ENCODE measurements around the gene ANKRD6. TPM values are rescaled to one million over a fixed set of nuclear protein-coding genes. Genes with fewer than 3 reads are reported as not detected.

ANKRD6 gene
- total RNA-seq, 1 donor from 2014 or later, result 2.2 TPM

- Mint-ChIP-seq H3K4me3 (ENCODE audit: low read depth) (no peak overlapping the region), H3K4me1 (ENCODE audit: low read depth) (no peaks in the 10 kb centered on the region), H3K27me3 (ENCODE audit: low read depth) (peaks cover 6% of the 10 kb centered on the region), H3K27ac (no peak overlapping the region), H3K9me3 (no peaks in the 10 kb centered on the region), H3K36me3 (ENCODE audit: low read depth) (no peaks in the 10 kb centered on the region)
- intact Hi-C loops (cut with micrococcal nuclease), result no loop called here
- DNase-seq (ENCODE audit: low spot score), result no peak
Measured at GRCh38 chr6:89459501-89459900, 26.5 kb downstream of the ANKRD6 start.

- no peak for DNase-seq (ENCODE audit: low spot score)
- H3K27ac Mint-ChIP-seq, result no peak overlapping the region
- no peak overlapping the region for H3K4me3 Mint-ChIP-seq (ENCODE audit: low read depth)
- intact Hi-C loops (cut with micrococcal nuclease), result no loop called here
- H3K9me3 Mint-ChIP-seq, result no peaks in the 10 kb centered on the region
- H3K36me3 Mint-ChIP-seq (ENCODE audit: low read depth), result no peaks in the 10 kb centered on the region
- H3K27me3 Mint-ChIP-seq (ENCODE audit: low read depth), result peaks cover 6% of the 10 kb centered on the region
- no peaks in the 10 kb centered on the region for H3K4me1 Mint-ChIP-seq (ENCODE audit: low read depth)
Measured at GRCh38 chr6:89460713-89461112, 27.8 kb downstream of the ANKRD6 start.

- H3K9me3 Mint-ChIP-seq, result no peaks in the 10 kb centered on the region
- no peaks in the 10 kb centered on the region for H3K36me3 Mint-ChIP-seq (ENCODE audit: low read depth)
- no peaks in the 10 kb centered on the region for H3K4me1 Mint-ChIP-seq (ENCODE audit: low read depth)
- no peak overlapping the region for H3K4me3 Mint-ChIP-seq (ENCODE audit: low read depth)
- no peak overlapping the region for H3K27ac Mint-ChIP-seq
- intact Hi-C loops (cut with micrococcal nuclease), result no loop called here
- no peak for DNase-seq (ENCODE audit: low spot score)
- peaks cover 9% of the 10 kb centered on the region for H3K27me3 Mint-ChIP-seq (ENCODE audit: low read depth)
Measured at GRCh38 chr6:89462503-89462902, 29.6 kb downstream of the ANKRD6 start.

- H3K9me3 Mint-ChIP-seq, result no peaks in the 10 kb centered on the region
- no peak overlapping the region for H3K27ac Mint-ChIP-seq
- intact Hi-C loops (cut with micrococcal nuclease), result no loop called here
- no peaks in the 10 kb centered on the region for H3K4me1 Mint-ChIP-seq (ENCODE audit: low read depth)
- no peak overlapping the region for H3K4me3 Mint-ChIP-seq (ENCODE audit: low read depth)
- DNase-seq (ENCODE audit: low spot score), result no peak
- H3K36me3 Mint-ChIP-seq (ENCODE audit: low read depth), result no peaks in the 10 kb centered on the region
- H3K27me3 Mint-ChIP-seq (ENCODE audit: low read depth), result peaks cover 8% of the 10 kb centered on the region
Measured at GRCh38 chr6:89464295-89464694, 31.3 kb downstream of the ANKRD6 start.

- intact Hi-C loops (cut with micrococcal nuclease), result no loop called here
- peaks cover 20% of the 10 kb centered on the region for H3K27me3 Mint-ChIP-seq (ENCODE audit: low read depth)
- no peaks in the 10 kb centered on the region for H3K9me3 Mint-ChIP-seq
- DNase-seq (ENCODE audit: low spot score), result no peak
- peaks cover 1% of the 10 kb centered on the region for H3K4me1 Mint-ChIP-seq (ENCODE audit: low read depth)
- H3K27ac Mint-ChIP-seq, result no peak overlapping the region
- H3K4me3 Mint-ChIP-seq (ENCODE audit: low read depth), result no peak overlapping the region
- H3K36me3 Mint-ChIP-seq (ENCODE audit: low read depth), result no peaks in the 10 kb centered on the region
Measured at GRCh38 chr6:89467437-89467836, 34.5 kb downstream of the ANKRD6 start.

- Mint-ChIP-seq H3K4me1 (ENCODE audit: low read depth) (peaks cover 1% of the 10 kb centered on the region), H3K4me3 (ENCODE audit: low read depth) (no peak overlapping the region), H3K9me3 (no peaks in the 10 kb centered on the region), H3K27ac (no peak overlapping the region), H3K36me3 (ENCODE audit: low read depth) (no peaks in the 10 kb centered on the region), H3K27me3 (ENCODE audit: low read depth) (peaks cover 18% of the 10 kb centered on the region)
- intact Hi-C loops (cut with micrococcal nuclease), result no loop called here
- no peak for DNase-seq (ENCODE audit: low spot score)
Measured at GRCh38 chr6:89468998-89469397, 36.0 kb downstream of the ANKRD6 start.

GRCh38 chr6:89471287-89471867 lies 38.4 kb downstream of the ANKRD6 start:
- intact Hi-C loops (cut with micrococcal nuclease), result no loop called here
- peaks cover 9% of the 10 kb centered on the region for H3K4me1 Mint-ChIP-seq (ENCODE audit: low read depth)
- no peak overlapping the region for H3K27ac Mint-ChIP-seq
- no peak overlapping the region for H3K4me3 Mint-ChIP-seq (ENCODE audit: low read depth)
- peaks cover 3% of the 10 kb centered on the region for H3K36me3 Mint-ChIP-seq (ENCODE audit: low read depth)
- no peak for DNase-seq (ENCODE audit: low spot score)
- H3K9me3 Mint-ChIP-seq, result peaks cover 3% of the 10 kb centered on the region
- peaks cover 18% of the 10 kb centered on the region for H3K27me3 Mint-ChIP-seq (ENCODE audit: low read depth)

GRCh38 chr6:89475101-89475500 lies 42.1 kb downstream of the ANKRD6 start:
- Mint-ChIP-seq H3K9me3 (peaks cover 3% of the 10 kb centered on the region), H3K36me3 (ENCODE audit: low read depth) (peaks cover 3% of the 10 kb centered on the region), H3K27ac (no peak overlapping the region), H3K4me3 (ENCODE audit: low read depth) (no peak overlapping the region), H3K4me1 (ENCODE audit: low read depth) (peaks cover 12% of the 10 kb centered on the region), H3K27me3 (ENCODE audit: low read depth) (peaks cover 5% of the 10 kb centered on the region)
- intact Hi-C loops (cut with micrococcal nuclease), result no loop called here
- no peak for DNase-seq (ENCODE audit: low spot score)

- peaks cover 5% of the 10 kb centered on the region for H3K27me3 Mint-ChIP-seq (ENCODE audit: low read depth)
- H3K4me3 Mint-ChIP-seq (ENCODE audit: low read depth), result peak overlapping the region; percentile 39
- no peak overlapping the region for H3K27ac Mint-ChIP-seq
- peaks cover 3% of the 10 kb centered on the region for H3K9me3 Mint-ChIP-seq
- intact Hi-C loops (cut with micrococcal nuclease), result no loop called here
- peaks cover 14% of the 10 kb centered on the region for H3K4me1 Mint-ChIP-seq (ENCODE audit: low read depth)
- peaks cover 3% of the 10 kb centered on the region for H3K36me3 Mint-ChIP-seq (ENCODE audit: low read depth)
- peak; percentile 18 for DNase-seq (ENCODE audit: low spot score)
Measured at GRCh38 chr6:89475634-89476033, 42.7 kb downstream of the ANKRD6 start.

- DNase-seq (ENCODE audit: low spot score), result no peak
- Mint-ChIP-seq H3K4me1 (ENCODE audit: low read depth) (peaks cover 11% of the 10 kb centered on the region), H3K4me3 (ENCODE audit: low read depth) (no peak overlapping the region), H3K36me3 (ENCODE audit: low read depth) (peaks cover 3% of the 10 kb centered on the region), H3K27me3 (ENCODE audit: low read depth) (peaks cover 6% of the 10 kb centered on the region), H3K9me3 (peaks cover 3% of the 10 kb centered on the region), H3K27ac (no peak overlapping the region)
- intact Hi-C loops (cut with micrococcal nuclease), result no loop called here
Measured at GRCh38 chr6:89479897-89480296, 46.9 kb downstream of the ANKRD6 start.

- H3K9me3 Mint-ChIP-seq, result no peaks in the 10 kb centered on the region
- intact Hi-C loops (cut with micrococcal nuclease), result no loop called here
- H3K27ac Mint-ChIP-seq, result no peak overlapping the region
- H3K27me3 Mint-ChIP-seq (ENCODE audit: low read depth), result peaks cover 8% of the 10 kb centered on the region
- H3K36me3 Mint-ChIP-seq (ENCODE audit: low read depth), result no peaks in the 10 kb centered on the region
- H3K4me3 Mint-ChIP-seq (ENCODE audit: low read depth), result no peak overlapping the region
- DNase-seq (ENCODE audit: low spot score), result no peak
- H3K4me1 Mint-ChIP-seq (ENCODE audit: low read depth), result peaks cover 5% of the 10 kb centered on the region
Measured at GRCh38 chr6:89481695-89482094, 48.7 kb downstream of the ANKRD6 start.

GRCh38 chr6:89482126-89482525 lies 49.2 kb downstream of the ANKRD6 start:
- no peaks in the 10 kb centered on the region for H3K9me3 Mint-ChIP-seq
- intact Hi-C loops (cut with micrococcal nuclease), result no loop called here
- no peak overlapping the region for H3K4me3 Mint-ChIP-seq (ENCODE audit: low read depth)
- H3K27ac Mint-ChIP-seq, result no peak overlapping the region
- peaks cover 9% of the 10 kb centered on the region for H3K27me3 Mint-ChIP-seq (ENCODE audit: low read depth)
- no peak for DNase-seq (ENCODE audit: low spot score)
- H3K36me3 Mint-ChIP-seq (ENCODE audit: low read depth), result no peaks in the 10 kb centered on the region
- peaks cover 5% of the 10 kb centered on the region for H3K4me1 Mint-ChIP-seq (ENCODE audit: low read depth)

GRCh38 chr6:89483111-89483720 lies 50.3 kb downstream of the ANKRD6 start:
- intact Hi-C loops (cut with micrococcal nuclease), result no loop called here
- Mint-ChIP-seq H3K27ac (no peak overlapping the region), H3K27me3 (ENCODE audit: low read depth) (peaks cover 10% of the 10 kb centered on the region), H3K9me3 (no peaks in the 10 kb centered on the region), H3K4me3 (ENCODE audit: low read depth) (no peak overlapping the region), H3K36me3 (ENCODE audit: low read depth) (no peaks in the 10 kb centered on the region), H3K4me1 (ENCODE audit: low read depth) (peaks cover 5% of the 10 kb centered on the region)
- no peak for DNase-seq (ENCODE audit: low spot score)
